ENCODE measurements around the gene GK.

Gene GK

GRCh38 chrX:30715976-30716375 lies 62.8 kb downstream of the GK start:
- Histone ChIP-seq H3K4me3 (ENCODE audit: low read depth, low read length, poor library complexity, severe bottlenecking) (no peak overlapping the region), H3K36me3 (ENCODE audit: insufficient read depth, low read length) (no peaks in the 10 kb centered on the region), H3K9ac (ENCODE audit: low read length) (no peak overlapping the region), H3K27ac (ENCODE audit: low read depth, low read length, poor library complexity, severe bottlenecking) (no peak overlapping the region), H3F3A (ENCODE audit: insufficient read depth, low read length) (no peaks in the 10 kb centered on the region), H3K4me2 (ENCODE audit: low read length) (no peak overlapping the region), H4K20me1 (ENCODE audit: insufficient read depth, low read length) (no peaks in the 10 kb centered on the region), H3K79me2 (ENCODE audit: insufficient read depth, low read length) (no peaks in the 10 kb centered on the region), H2AFZ (ENCODE audit: low read length) (no peak overlapping the region), H3K27me3 (ENCODE audit: insufficient read depth, low read length) (no peaks in the 10 kb centered on the region), H3K4me1 (ENCODE audit: insufficient read depth, low read length, severe bottlenecking) (peaks cover 10% of the 10 kb centered on the region), H3K9me3 (ENCODE audit: low read length) (no peaks in the 10 kb centered on the region), H3K9me2 (ENCODE audit: low read depth, low read length) (no peaks in the 10 kb centered on the region)
- TF ChIP-seq CTCF (IDR thresholded peaks at IDR 0.05; ENCODE audit: low read length) (no peak), EZH2 (IDR thresholded peaks at IDR 0.05; ENCODE audit: borderline replicate concordance, low read length) (no peak)

DNA sequence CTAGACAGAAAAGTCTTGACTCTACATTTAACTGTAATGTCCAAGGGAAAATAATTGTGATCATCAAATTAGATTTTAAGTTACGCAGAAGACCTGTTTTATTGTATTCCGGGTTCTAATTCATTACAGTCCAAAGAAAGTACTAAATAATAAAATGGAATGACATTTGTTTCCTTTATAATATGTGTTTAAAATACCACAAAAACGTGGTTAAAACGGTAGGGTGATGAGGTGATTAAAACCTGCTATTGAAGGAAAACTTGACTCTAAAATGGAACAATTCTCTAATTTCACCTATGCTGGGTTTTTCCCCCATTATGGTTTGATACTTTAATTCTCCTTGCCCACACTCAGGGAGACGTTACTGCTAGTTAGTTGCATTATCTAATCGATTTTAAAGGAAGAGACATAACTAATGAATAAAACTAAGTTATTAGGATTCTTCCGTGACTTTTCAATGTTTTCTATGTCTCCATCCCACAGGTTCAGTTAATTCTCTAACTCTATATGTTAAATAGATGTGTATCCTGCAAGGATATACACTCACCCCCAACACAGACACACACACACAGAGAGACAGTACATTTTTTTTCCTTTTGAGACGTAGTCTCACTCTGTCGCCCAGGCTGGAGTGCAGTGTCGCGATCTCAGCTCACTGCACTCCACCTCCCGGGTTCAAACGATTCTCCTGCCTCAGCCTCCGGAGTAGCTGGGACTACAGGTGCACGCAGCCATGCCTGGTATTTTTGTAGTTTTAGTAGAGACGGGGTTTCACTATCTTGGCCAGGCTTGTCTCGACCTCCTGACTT lies 80.8 kb downstream of the GK start:
- no peaks in the 10 kb centered on the region for H3F3A ChIP-seq (ENCODE audit: insufficient read depth, low read length)
- H3K4me3 ChIP-seq (ENCODE audit: low read depth, low read length, poor library complexity, severe bottlenecking) = no peak overlapping the region
- H2AFZ ChIP-seq (ENCODE audit: low read length) = no peak overlapping the region
- no peaks in the 10 kb centered on the region for H3K9me2 ChIP-seq (ENCODE audit: low read depth, low read length)
- TF ChIP-seq EZH2 (IDR thresholded peaks at IDR 0.05; ENCODE audit: borderline replicate concordance, low read length) (no peak), CTCF (IDR thresholded peaks at IDR 0.05; ENCODE audit: low read length) (no peak)
- no peaks in the 10 kb centered on the region for H3K9me3 ChIP-seq (ENCODE audit: low read length)
- no peak overlapping the region for H3K27ac ChIP-seq (ENCODE audit: low read depth, low read length, poor library complexity, severe bottlenecking)
- H3K79me2 ChIP-seq (ENCODE audit: insufficient read depth, low read length) = no peaks in the 10 kb centered on the region
- no peaks in the 10 kb centered on the region for H3K36me3 ChIP-seq (ENCODE audit: insufficient read depth, low read length)
- H3K4me2 ChIP-seq (ENCODE audit: low read length) = no peak overlapping the region
- no peaks in the 10 kb centered on the region for H3K27me3 ChIP-seq (ENCODE audit: insufficient read depth, low read length)
- H3K4me1 ChIP-seq (ENCODE audit: insufficient read depth, low read length, severe bottlenecking) = peaks cover 4% of the 10 kb centered on the region
- H3K9ac ChIP-seq (ENCODE audit: low read length) = no peak overlapping the region
- no peaks in the 10 kb centered on the region for H4K20me1 ChIP-seq (ENCODE audit: insufficient read depth, low read length)

- no peaks in the 10 kb centered on the region for H3F3A ChIP-seq (ENCODE audit: insufficient read depth, low read length)
- TF ChIP-seq CTCF (IDR thresholded peaks at IDR 0.05; ENCODE audit: low read length) = no peak
- no peak for TF ChIP-seq EZH2 (IDR thresholded peaks at IDR 0.05; ENCODE audit: borderline replicate concordance, low read length)
These were observed 81.6 kb downstream of the GK start for GRCh38 chrX:30734782-30735181.

More at GRCh38 chrX:30734782-30735181, 81.6 kb downstream of the GK start:
- H3K9me3 ChIP-seq (ENCODE audit: low read length) = no peaks in the 10 kb centered on the region
- H3K36me3 ChIP-seq (ENCODE audit: insufficient read depth, low read length) = no peaks in the 10 kb centered on the region
- H3K4me2 ChIP-seq (ENCODE audit: low read length) = no peak overlapping the region
- H3K9me2 ChIP-seq (ENCODE audit: low read depth, low read length) = no peaks in the 10 kb centered on the region
- H4K20me1 ChIP-seq (ENCODE audit: insufficient read depth, low read length) = no peaks in the 10 kb centered on the region
- no peak overlapping the region for H3K27ac ChIP-seq (ENCODE audit: low read depth, low read length, poor library complexity, severe bottlenecking)
- H2AFZ ChIP-seq (ENCODE audit: low read length) = no peak overlapping the region
- H3K9ac ChIP-seq (ENCODE audit: low read length) = no peak overlapping the region
- H3K27me3 ChIP-seq (ENCODE audit: insufficient read depth, low read length) = no peaks in the 10 kb centered on the region
- no peak overlapping the region for H3K4me3 ChIP-seq (ENCODE audit: low read depth, low read length, poor library complexity, severe bottlenecking)
- H3K4me1 ChIP-seq (ENCODE audit: insufficient read depth, low read length, severe bottlenecking) = peaks cover 4% of the 10 kb centered on the region
- H3K79me2 ChIP-seq (ENCODE audit: insufficient read depth, low read length) = no peaks in the 10 kb centered on the region
